ENCODE results near the gene PEX3. TPM values are rescaled to one million over a fixed set of nuclear protein-coding genes. Genes with fewer than 3 reads are reported as not detected.

The PEX3 gene
- total and polyA plus RNA-seq, 3 experiments from 2014 or later = 18.0 to 23.6 (median 20.4) TPM

- no peak for DNase-seq
- H3K27me3 ChIP-seq (ENCODE audit: insufficient read depth, low read length, poor library complexity, severe bottlenecking) = no peaks in the 10 kb centered on the region
- peaks cover 0 to 10% (median 0%) of the 10 kb centered on the region in 3 donors for H3K36me3 Mint-ChIP-seq
- no peaks in the 10 kb centered on the region for H3K9me3 Mint-ChIP-seq
- H3K4me1 ChIP-seq (ENCODE audit: insufficient read depth, low read length) = no peaks in the 10 kb centered on the region
- no peaks in the 10 kb centered on the region for H3K9me3 ChIP-seq (ENCODE audit: low read length)
- H3K4me3 ChIP-seq (ENCODE audit: low read length) = no peak overlapping the region
- ChIA-PET CTCF (no interaction called here), POLR2A (no interaction called here)
- no peak overlapping the region for H3K27ac ChIP-seq (ENCODE audit: low read depth, low read length)
- no peak overlapping the region for H3K4me3 Mint-ChIP-seq
- no peaks in the 10 kb centered on the region for H3K4me1 Mint-ChIP-seq
- peak overlapping the region in 1 of 8 donors; percentile 88 for H3K27ac Mint-ChIP-seq
- H3K27me3 Mint-ChIP-seq = peaks cover 0 to 3% of the 10 kb centered on the region in 2 donors
- no peaks in the 10 kb centered on the region for H3K36me3 ChIP-seq (ENCODE audit: insufficient read depth, low read length)
Measured at GRCh38 chr6:143408787-143409162, 41.8 kb upstream of the PEX3 start.

- H3K36me3 Mint-ChIP-seq = peaks cover 0 to 10% (median 0%) of the 10 kb centered on the region in 3 donors
- DNase-seq = no peak
- Histone ChIP-seq H3K4me3 (ENCODE audit: low read length) (no peak overlapping the region), H3K4me1 (ENCODE audit: insufficient read depth, low read length) (no peaks in the 10 kb centered on the region), H3K27me3 (ENCODE audit: insufficient read depth, low read length, poor library complexity, severe bottlenecking) (no peaks in the 10 kb centered on the region), H3K9me3 (ENCODE audit: low read length) (no peaks in the 10 kb centered on the region), H3K36me3 (ENCODE audit: insufficient read depth, low read length) (no peaks in the 10 kb centered on the region), H3K27ac (ENCODE audit: low read depth, low read length) (no peak overlapping the region)
- H3K27ac Mint-ChIP-seq = no peak overlapping the region
- no peaks in the 10 kb centered on the region for H3K4me1 Mint-ChIP-seq
- ChIA-PET POLR2A (no interaction called here), CTCF (no interaction called here)
- H3K9me3 Mint-ChIP-seq = no peaks in the 10 kb centered on the region
- H3K27me3 Mint-ChIP-seq = peaks cover 0 to 3% of the 10 kb centered on the region in 2 donors
- H3K4me3 Mint-ChIP-seq = no peak overlapping the region
Measured at GRCh38 chr6:143410859-143411270, 39.7 kb upstream of the PEX3 start.

GRCh38 chr6:143414769-143415168, 35.8 kb upstream of the PEX3 start:
- no peak overlapping the region for H3K4me3 Mint-ChIP-seq
- Histone ChIP-seq H3K27ac (ENCODE audit: low read depth, low read length) (no peak overlapping the region), H3K4me1 (ENCODE audit: insufficient read depth, low read length) (no peaks in the 10 kb centered on the region), H3K9me3 (ENCODE audit: low read length) (no peaks in the 10 kb centered on the region), H3K27me3 (ENCODE audit: insufficient read depth, low read length, poor library complexity, severe bottlenecking) (no peaks in the 10 kb centered on the region), H3K36me3 (ENCODE audit: insufficient read depth, low read length) (no peaks in the 10 kb centered on the region), H3K4me3 (ENCODE audit: low read length) (no peak overlapping the region)
- DNase-seq = no peak
- CTCF ChIA-PET = interaction anchor here (0.8 to 1.7 kb wide), 3 partner anchors 12 to 388 kb away, joined by 3 to 5 read pairs (median 3); no protein-coding TSS in a partner anchor
- no peaks in the 10 kb centered on the region for H3K9me3 Mint-ChIP-seq
- POLR2A ChIA-PET = no interaction called here
- no peaks in the 10 kb centered on the region for H3K27me3 Mint-ChIP-seq
- no peak overlapping the region for H3K27ac Mint-ChIP-seq
- H3K4me1 Mint-ChIP-seq = no peaks in the 10 kb centered on the region
- peaks cover 0 to 1% (median 0%) of the 10 kb centered on the region in 3 donors for H3K36me3 Mint-ChIP-seq

DNA sequence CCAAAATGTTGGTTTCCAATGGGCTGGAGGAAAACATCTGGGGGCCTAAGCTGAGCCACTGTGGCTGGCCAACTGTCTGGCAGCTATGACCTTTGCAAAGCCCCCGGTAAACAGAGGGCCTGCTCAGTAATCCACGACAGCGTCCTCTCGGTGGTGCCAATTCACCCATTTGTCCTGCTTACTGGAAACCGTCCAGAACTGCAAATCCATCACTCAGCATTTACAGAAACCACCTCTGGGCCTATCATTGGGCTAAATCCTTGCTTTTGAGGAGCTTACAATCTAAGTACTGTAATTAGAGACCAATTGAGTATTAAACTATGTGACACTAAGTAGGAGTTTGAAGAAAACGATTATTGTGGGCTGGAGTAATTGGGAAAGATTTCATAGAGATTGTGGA, 31.1 kb upstream of the PEX3 start:
- Mint-ChIP-seq H3K4me3 (no peak overlapping the region), H3K9me3 (no peaks in the 10 kb centered on the region), H3K27me3 (no peaks in the 10 kb centered on the region), H3K27ac (no peak overlapping the region), H3K36me3 (peaks cover 0 to 3% (median 1%) of the 10 kb centered on the region in 3 donors), H3K4me1 (no peaks in the 10 kb centered on the region)
- H3K4me3 ChIP-seq (ENCODE audit: low read length) = no peak overlapping the region
- CTCF ChIA-PET = no interaction called here
- no peak for DNase-seq
- H3K4me1 ChIP-seq (ENCODE audit: insufficient read depth, low read length) = no peaks in the 10 kb centered on the region
- no peak overlapping the region for H3K27ac ChIP-seq (ENCODE audit: low read depth, low read length)
- no peaks in the 10 kb centered on the region for H3K9me3 ChIP-seq (ENCODE audit: low read length)
- POLR2A ChIA-PET = no interaction called here
- H3K27me3 ChIP-seq (ENCODE audit: insufficient read depth, low read length, poor library complexity, severe bottlenecking) = no peaks in the 10 kb centered on the region
- H3K36me3 ChIP-seq (ENCODE audit: insufficient read depth, low read length) = no peaks in the 10 kb centered on the region

DNA sequence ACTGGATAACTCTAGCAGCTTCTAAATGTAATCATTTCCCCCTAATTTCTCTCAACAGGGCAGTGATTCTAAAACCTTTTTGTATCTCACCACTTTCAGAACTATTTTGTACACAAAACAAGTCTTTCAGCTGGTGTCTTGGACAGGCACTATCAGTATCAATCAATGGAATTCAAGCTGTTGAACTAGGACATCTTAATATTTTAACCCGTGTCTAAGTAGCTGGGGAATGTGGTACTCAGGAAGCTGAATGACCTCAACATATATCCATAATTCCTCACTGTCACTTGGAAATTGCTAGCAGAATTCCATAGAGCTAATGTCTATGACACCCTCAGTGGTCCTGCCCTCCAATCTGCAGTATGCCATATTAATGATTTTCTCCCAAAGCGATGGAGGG, 24.6 kb upstream of the PEX3 start:
- Histone ChIP-seq H3K36me3 (ENCODE audit: insufficient read depth, low read length) (no peaks in the 10 kb centered on the region), H3K9me3 (ENCODE audit: low read length) (no peaks in the 10 kb centered on the region), H3K27ac (ENCODE audit: low read depth, low read length) (no peak overlapping the region), H3K4me1 (ENCODE audit: insufficient read depth, low read length) (no peaks in the 10 kb centered on the region), H3K27me3 (ENCODE audit: insufficient read depth, low read length, poor library complexity, severe bottlenecking) (no peaks in the 10 kb centered on the region), H3K4me3 (ENCODE audit: low read length) (no peak overlapping the region)
- Mint-ChIP-seq H3K4me1 (peaks cover 0 to 4% (median 3%) of the 10 kb centered on the region in 3 donors), H3K4me3 (no peak overlapping the region), H3K9me3 (no peaks in the 10 kb centered on the region), H3K27ac (no peak overlapping the region), H3K27me3 (no peaks in the 10 kb centered on the region), H3K36me3 (peaks cover 2 to 7% (median 3%) of the 10 kb centered on the region in 3 donors)
- DNase-seq = no peak
- ChIA-PET CTCF (interaction anchor here (0.6 to 6.7 kb wide), 8 partner anchors 11 to 952 kb away, joined by 3 to 52 read pairs (median 3); partner anchors contain the start of genes ADAT2 and PEX3), POLR2A (no interaction called here)

GRCh38 chr6:143427109-143427817, 23.3 kb upstream of the PEX3 start:
- Histone ChIP-seq H3K27ac (ENCODE audit: low read depth, low read length) (no peak overlapping the region), H3K4me1 (ENCODE audit: insufficient read depth, low read length) (no peaks in the 10 kb centered on the region), H3K9me3 (ENCODE audit: low read length) (no peaks in the 10 kb centered on the region), H3K27me3 (ENCODE audit: insufficient read depth, low read length, poor library complexity, severe bottlenecking) (no peaks in the 10 kb centered on the region), H3K4me3 (ENCODE audit: low read length) (no peak overlapping the region), H3K36me3 (ENCODE audit: insufficient read depth, low read length) (peaks cover 3% of the 10 kb centered on the region)
- Mint-ChIP-seq H3K9me3 (no peaks in the 10 kb centered on the region), H3K36me3 (peaks cover 3 to 17% (median 13%) of the 10 kb centered on the region in 3 donors), H3K4me1 (peaks cover 0 to 4% (median 3%) of the 10 kb centered on the region in 3 donors), H3K27me3 (no peaks in the 10 kb centered on the region), H3K4me3 (no peak overlapping the region), H3K27ac (no peak overlapping the region)
- DNase-seq = peak; percentile 55 to 78 (median 63)
- ChIA-PET CTCF (interaction anchor here (0.6 to 6.7 kb wide), 22 partner anchors 10 to 1219 kb away, joined by 3 to 52 read pairs (median 4); no protein-coding TSS in a partner anchor), POLR2A (no interaction called here)

- Mint-ChIP-seq H3K36me3 (peaks cover 4 to 29% (median 18%) of the 10 kb centered on the region in 3 donors), H3K4me1 (peaks cover 0 to 4% (median 3%) of the 10 kb centered on the region in 3 donors), H3K27me3 (no peaks in the 10 kb centered on the region), H3K27ac (peak overlapping the region in 1 of 8 donors; percentile 29), H3K9me3 (no peaks in the 10 kb centered on the region), H3K4me3 (no peak overlapping the region)
- no peaks in the 10 kb centered on the region for H3K27me3 ChIP-seq (ENCODE audit: insufficient read depth, low read length, poor library complexity, severe bottlenecking)
- H3K4me1 ChIP-seq (ENCODE audit: insufficient read depth, low read length) = no peaks in the 10 kb centered on the region
- H3K36me3 ChIP-seq (ENCODE audit: insufficient read depth, low read length) = peaks cover 5% of the 10 kb centered on the region
- H3K9me3 ChIP-seq (ENCODE audit: low read length) = no peaks in the 10 kb centered on the region
- no peak overlapping the region for H3K4me3 ChIP-seq (ENCODE audit: low read length)
- H3K27ac ChIP-seq (ENCODE audit: low read depth, low read length) = no peak overlapping the region
- no peak for DNase-seq
- CTCF ChIA-PET = interaction anchor here (1.4 to 6.7 kb wide), 2 partner anchors 737 to 956 kb away, joined by 3 to 52 read pairs; no protein-coding TSS in a partner anchor
- POLR2A ChIA-PET = no interaction called here
Measured at GRCh38 chr6:143429970-143430369, 20.6 kb upstream of the PEX3 start.

- Histone ChIP-seq H3K36me3 (ENCODE audit: insufficient read depth, low read length) (peaks cover 5% of the 10 kb centered on the region), H3K4me3 (ENCODE audit: low read length) (no peak overlapping the region), H3K27me3 (ENCODE audit: insufficient read depth, low read length, poor library complexity, severe bottlenecking) (no peaks in the 10 kb centered on the region), H3K4me1 (ENCODE audit: insufficient read depth, low read length) (no peaks in the 10 kb centered on the region), H3K27ac (ENCODE audit: low read depth, low read length) (no peak overlapping the region), H3K9me3 (ENCODE audit: low read length) (no peaks in the 10 kb centered on the region)
- Mint-ChIP-seq H3K27me3 (no peaks in the 10 kb centered on the region), H3K4me1 (peaks cover 0 to 4% (median 3%) of the 10 kb centered on the region in 3 donors), H3K9me3 (no peaks in the 10 kb centered on the region), H3K4me3 (no peak overlapping the region), H3K36me3 (peaks cover 4 to 32% (median 19%) of the 10 kb centered on the region in 3 donors), H3K27ac (no peak overlapping the region)
- ChIA-PET POLR2A (no interaction called here), CTCF (no interaction called here)
- DNase-seq = no peak
Measured at GRCh38 chr6:143431226-143431625, 19.4 kb upstream of the PEX3 start.
